A172 (cell line): ENCODE results near the gene RIMBP3C. TPM values are rescaled to one million over a fixed set of nuclear protein-coding genes. Genes with fewer than 3 reads are reported as not detected.
"Not testable (repeated sequence)": the region's sequence is repeated elsewhere in the genome, so short reads cannot be mapped to it uniquely, and the experiment has no call there.

Experiments
- DNase-seq: peaks from one replicate; pipeline ENCODE4 v3.0.0-alpha.2; 2015; ENCODE audit warnings: low spot score
- total RNA-seq: library from RNA; depleted of rRNA; stranded (reverse); fragments of >200 nt; shearing (Covaris generic); gene quantifications from 2 replicates; pipeline ENCODE4 v1.2.3, GENCODE V29; 2014

RIMBP3C gene
- total RNA-seq, 1 experiment from 2014 or later: 0.50 TPM

DNA sequence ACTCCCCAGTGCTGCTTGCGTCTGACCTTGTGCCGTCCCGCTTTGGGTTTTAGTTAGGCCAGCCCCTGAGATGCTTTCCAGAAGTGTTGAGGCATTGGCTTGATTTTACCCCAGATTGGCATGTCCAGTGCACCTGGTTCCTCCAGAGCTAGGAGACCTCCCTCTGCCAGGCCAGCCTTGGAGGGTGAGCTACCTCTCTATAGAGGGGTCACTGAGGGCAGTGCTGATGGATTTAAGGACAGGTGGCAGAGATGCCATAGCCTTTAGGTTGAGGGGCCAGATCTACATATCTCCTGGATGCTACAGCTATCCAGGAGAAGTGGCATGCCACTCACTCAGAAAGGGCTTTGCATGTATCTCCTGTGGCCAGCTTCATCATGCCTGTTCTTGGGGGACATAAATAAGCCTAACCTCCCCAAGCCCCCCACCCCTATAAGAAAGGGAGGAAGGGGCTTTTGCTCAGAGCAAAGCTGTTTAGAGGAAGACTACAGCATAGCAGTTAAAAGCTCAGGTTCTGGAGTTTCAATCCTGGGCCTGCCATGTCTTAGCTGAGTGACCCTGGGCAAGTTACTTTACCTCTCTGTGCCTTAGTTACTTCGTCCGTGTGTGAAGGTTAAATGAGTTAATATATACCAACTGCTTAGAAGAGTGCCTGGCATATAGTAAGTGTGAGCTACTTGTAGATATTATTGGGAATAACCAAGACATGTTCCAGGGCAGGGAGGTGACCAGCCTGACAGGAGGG, 22.7 kb upstream of the RIMBP3C start:
- no peak for DNase-seq

GRCh38 chr22:21573293-21573734, 22.1 kb upstream of the RIMBP3C start:
- no peak for DNase-seq

DNA sequence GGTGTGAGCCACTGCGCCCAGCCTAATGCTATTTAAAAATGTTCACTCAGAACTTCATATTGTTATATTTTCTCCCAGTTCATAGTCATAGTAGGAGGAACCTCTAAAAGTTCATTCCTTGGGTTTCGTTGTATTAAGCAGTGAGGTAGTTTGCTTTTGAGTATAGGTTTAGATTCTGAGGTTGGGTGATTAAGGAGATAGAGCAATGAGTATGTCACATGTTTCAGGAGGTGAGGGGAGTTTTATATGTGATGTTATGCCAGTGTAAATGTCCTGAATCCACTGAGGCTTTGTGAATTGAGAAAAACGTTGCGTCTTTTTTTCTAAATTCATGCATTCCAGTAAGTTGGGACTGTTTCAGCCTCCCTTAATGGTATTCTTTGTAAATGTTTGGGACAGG, 20.4 kb upstream of the RIMBP3C start:
- no peak for DNase-seq

GRCh38 chr22:21570398-21570797, 19.1 kb upstream of the RIMBP3C start:
- no peak for DNase-seq

DNA sequence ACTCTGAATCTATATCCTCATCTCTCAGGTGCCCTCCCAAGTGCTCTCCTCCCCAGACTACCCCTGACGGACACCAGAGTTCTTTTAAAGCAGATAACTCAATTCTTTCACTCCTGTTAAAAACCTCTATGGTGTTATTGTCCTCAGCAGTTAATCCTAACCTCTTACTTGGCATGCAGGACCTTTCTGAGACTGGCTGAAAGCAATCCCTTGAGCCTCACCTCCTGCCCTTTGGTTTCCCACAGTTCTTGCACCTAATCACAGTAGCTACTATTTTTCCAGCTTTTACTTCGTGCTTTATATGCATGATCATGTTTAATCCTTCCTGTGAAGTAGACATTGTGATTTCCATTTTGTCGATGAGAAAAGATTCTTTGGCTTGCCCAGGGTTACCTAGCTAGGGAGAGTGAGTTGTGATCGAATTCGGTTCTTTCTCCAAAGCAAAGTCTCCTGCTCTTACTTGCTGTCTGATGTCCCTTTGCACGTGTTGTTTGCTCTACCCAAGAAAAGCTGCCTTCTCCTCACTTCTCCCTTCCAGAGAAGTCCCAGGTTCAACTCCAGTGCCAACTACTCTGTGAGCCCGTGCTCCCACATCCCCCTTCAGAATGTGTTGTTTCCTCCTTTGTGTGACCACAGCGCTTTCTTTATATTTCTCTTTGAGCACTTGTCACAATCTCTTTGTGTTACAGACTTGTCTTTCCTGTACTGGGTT, 18.4 kb upstream of the RIMBP3C start:
- DNase-seq: no peak

GRCh38 chr22:21569076-21569427, 17.8 kb upstream of the RIMBP3C start:
- not testable (repeated sequence) for DNase-seq

- no peak for DNase-seq
Observed at GRCh38 chr22:21568347-21569075, 17.2 kb upstream of the RIMBP3C start.

DNA sequence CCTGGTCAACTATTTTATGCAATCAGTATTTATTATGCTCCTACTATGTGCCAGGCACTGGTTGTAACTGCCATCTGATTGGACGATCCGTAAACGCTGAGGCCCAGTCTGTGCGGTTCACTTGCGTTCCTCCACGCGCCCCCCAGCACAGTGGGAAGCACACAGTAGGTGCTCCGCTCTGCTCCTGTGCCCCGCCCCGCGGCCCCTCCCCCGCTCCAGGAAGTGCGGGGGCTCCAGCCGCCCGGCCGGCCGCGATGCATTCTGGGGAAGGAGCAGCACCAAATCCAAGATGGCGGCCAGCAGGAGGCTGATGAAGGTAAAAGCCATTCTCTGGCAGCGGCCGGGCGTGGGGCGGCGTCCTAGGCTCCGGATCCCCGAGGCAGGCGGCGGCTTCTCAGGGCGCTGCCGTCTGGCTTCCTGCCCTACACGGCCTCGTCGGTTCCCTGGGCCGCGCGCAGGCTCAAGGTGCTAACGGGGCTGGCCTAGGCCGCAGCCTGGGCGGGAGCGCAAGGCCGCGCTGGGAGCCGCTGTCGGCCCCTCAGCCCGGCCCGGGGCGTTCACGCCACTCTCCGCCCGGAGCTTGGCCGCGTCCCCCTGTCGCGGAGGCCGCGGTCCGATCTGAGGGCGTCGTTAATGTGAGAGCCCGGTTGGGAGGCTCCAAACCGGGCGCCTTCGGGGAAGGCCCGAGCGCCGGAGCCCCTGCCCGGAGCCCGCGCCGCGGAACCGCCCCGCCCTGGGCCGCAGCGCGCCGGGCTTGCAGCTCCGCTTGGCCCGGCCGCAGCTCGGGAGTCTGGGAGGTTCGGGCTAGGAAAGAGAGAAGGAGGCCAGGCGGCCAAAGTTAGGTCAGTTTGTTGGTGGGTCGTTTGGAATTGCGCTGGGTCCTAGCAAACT, 16.4 kb upstream of the RIMBP3C start, which contains the start of gene UBE2L3:
TSS of gene UBE2L3 (plus strand) at position 259 of the 891 bp plus-strand sequence. CDS start at position 290, 31 bp downstream.
- DNase-seq: peak; percentile 35

DNA sequence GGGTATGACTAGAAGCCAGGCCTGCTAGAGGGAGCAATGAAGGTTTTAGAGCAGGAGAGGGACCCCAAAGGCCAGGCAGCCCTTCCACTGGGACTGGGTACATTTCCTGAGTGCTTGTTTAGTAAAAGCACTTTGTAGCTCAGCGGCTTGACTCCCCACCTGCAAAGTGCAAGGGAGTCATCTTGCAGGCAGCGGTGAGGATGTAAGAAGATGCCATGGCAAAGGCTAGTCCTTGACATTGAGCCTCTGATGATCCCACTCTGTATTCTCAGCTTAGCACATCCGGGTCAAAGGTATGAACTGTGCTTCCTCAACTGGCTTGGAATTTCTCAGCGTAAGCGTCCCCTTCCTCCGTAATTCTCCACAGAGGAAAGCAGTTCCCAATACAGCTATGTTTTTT, 13.2 kb upstream of the RIMBP3C start:
- DNase-seq: no peak

- DNase-seq: no peak
Observed at GRCh38 chr22:21563912-21564311, 12.7 kb upstream of the RIMBP3C start.

DNA sequence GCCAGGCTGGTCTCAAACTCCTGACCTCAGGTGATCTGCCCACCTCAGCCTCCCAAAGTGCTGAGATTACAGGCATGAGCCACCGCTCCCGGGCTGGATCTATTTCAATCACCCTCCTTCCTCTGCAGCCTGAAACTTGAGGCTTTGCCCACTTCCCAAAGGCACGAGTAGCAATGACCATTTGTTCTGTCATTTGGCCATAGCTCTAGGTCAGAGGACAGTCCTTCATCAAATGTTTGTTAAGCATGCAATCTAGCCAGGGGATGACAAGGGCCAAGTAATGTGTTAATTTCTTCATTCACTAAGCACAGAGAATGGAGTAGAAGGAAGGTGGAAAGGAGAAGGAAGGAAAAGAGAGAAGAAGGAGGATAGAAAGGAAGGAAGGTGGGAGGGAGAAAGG, 9.4 kb upstream of the RIMBP3C start:
- not testable (repeated sequence) for DNase-seq

DNA sequence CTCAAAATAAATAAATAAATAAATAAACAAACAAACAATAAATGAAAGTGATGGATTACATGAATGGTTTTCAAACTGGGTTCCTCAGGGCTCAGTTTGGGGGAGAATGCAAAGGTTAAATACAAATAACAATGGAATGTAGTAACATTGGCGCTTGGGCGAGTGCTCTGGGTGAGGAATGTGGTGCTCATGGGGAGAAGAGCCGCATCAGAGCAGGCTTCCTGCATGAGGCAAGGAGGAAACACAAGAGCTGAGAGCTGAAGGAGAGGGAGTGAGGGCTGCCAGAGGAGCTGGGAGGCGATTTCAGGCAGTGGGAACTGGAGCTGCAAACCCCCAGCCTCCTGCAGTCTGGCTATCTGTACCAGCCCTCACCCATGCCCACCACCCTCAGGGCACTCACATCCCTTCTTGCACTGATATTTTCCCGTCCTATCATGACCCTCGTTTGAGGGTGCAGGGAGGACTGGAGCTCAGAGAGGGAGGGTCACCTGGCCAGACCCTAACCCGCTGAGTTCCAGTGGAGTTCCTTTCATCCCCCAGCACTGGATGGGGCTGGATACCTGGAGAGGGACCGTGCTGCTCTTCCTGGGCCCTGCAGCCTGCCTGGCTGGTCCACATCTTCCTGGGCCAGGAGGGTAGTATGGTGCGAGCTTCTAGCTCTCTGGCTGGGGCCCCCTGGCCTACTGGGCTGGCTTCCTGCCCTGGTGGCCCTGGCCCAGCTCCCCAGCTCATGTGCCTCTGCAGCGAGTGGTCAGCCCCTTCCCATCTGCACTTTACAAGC, 8.3 kb upstream of the RIMBP3C start:
- not testable (repeated sequence) for DNase-seq

GRCh38 chr22:21550678-21551047, 598 bp downstream of the RIMBP3C start:
- DNase-seq: not testable (repeated sequence)

DNA sequence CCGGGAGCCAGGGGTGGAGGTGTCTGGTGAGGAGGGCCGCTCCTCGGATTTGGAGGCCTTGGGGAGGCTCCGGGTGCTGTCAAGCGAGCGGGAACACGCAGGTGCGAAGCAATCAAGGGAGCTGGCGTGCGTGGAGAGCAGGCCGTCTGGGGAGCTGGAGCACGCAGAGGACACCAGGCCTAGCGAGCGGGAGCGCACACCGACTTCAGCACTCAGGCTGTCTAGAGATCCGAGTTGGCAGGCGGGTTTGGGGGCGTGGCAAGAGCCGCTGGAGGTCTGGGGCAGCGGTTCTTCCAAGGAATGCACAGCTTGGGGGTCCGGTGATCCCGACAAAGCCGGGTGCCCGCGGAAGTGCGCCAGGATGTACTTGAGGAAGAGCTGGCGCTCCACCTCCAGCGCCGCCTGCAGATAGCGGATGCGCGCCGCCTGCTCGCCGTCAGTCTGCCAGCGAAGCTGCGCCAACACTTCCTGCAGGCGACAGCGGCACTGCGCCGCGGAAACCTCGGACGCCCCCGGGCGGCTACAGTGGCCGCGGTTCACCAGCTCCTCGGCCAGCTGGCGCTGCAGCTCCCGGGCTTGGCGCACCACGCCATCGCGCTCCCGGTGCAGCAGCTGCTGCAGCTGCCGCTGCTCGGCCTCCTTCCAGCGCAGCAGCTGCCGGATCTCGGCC, 1.1 kb downstream of the RIMBP3C start:
- not testable (repeated sequence) for DNase-seq

DNA sequence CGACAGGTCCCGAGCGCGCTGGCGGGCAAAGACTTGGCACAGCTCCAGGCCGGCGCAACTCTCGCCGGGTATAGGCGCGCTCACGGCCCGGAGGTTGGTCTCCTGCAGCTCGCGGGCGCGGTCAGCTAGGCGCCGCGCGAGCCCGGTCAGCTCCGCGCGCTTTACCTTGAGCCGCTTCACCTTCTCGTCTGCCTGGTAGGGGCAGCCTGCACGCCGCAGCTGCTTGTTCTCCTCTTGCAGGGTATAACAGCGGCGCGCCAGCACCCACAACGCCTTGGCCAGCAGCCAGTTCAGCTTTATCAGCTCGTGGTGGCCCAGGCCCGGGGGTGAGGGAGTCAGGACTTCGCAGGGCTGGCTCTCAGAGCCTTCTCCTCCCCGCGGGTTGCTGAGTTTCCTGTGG, 1.7 kb downstream of the RIMBP3C start:
- not testable (repeated sequence) for DNase-seq

GRCh38 chr22:21544432-21545322, 6.6 kb downstream of the RIMBP3C start:
- DNase-seq: not testable (repeated sequence)

- DNase-seq: not testable (repeated sequence)
Observed at GRCh38 chr22:21539862-21540261, 11.4 kb downstream of the RIMBP3C start.

GRCh38 chr22:21532863-21533648, 18.2 kb downstream of the RIMBP3C start:
- DNase-seq: not testable (repeated sequence)
